ENCODE data around the gene ALG3. TPM values are rescaled to one million over a fixed set of nuclear protein-coding genes. Genes with fewer than 3 reads are reported as not detected.

The ALG3 gene
- total and polyA plus RNA-seq, 2 of the 4 experiments (the other 2 are of a cell fraction), result 19.5 to 52.6 TPM

DNA sequence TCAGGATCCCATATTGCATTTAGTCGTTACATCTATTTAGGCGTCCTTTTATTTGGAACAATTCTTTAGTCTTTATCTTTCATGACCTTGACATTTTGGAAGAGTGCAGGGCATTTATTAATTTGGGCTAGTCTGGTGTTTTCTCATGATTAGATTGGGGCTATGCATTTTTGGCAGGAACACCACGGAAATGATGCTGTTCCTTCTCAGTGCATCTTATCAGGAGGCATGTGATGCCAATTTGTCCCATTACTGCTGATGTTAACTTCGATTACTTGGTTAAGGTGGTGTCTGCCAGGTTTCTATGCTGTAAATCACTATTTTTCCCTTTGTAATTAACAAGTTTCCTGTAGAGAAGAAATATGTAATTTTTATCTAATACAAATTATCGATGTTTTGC, 37.5 kb downstream of the ALG3 start:
- in situ Hi-C loops (cut with MboI; ENCODE audit: low sequenced_read_pairs), result no loop called here
- no CpG with 5 or more reads among the region's 5 CpGs for WGBS, 2 experiments (ENCODE audit: extremely low coverage in 2 of 2, insufficient read length in 1 of 2)
- H3K79me1 ChIP-seq (ENCODE audit: low read depth in 1 of 2, low read length in 2 of 2), result no peaks in the 10 kb centered on the region

More for the DNA sequence above, 37.5 kb downstream of the ALG3 start:
- DNase-seq, result no peak
- Histone ChIP-seq H4K20me1 (ENCODE audit: insufficient read depth, low read length) (no peaks in the 10 kb centered on the region), H3K4me2 (ENCODE audit: low read depth, low read length) (no peak overlapping the region), H4K5ac (ENCODE audit: low read depth, low read length) (no peak overlapping the region), H2BK120ac (ENCODE audit: low read depth, low read length) (no peak overlapping the region), H2AFZ (replicated peaks; ENCODE audit: low read length, poor library complexity) (no peak overlapping the region), H4K8ac (ENCODE audit: low read depth in 2 of 2, low read length in 2 of 2) (no peak overlapping the region), H2AK9ac (replicated peaks; ENCODE audit: low read depth, low read length, poor library complexity) (no peak overlapping the region), H2BK15ac (ENCODE audit: low read depth, low read length) (no peak overlapping the region), H3K9ac (ENCODE audit: low read depth, low read length) (no peak overlapping the region), H2AK5ac (ENCODE audit: low read depth, low read length) (no peak overlapping the region), H2BK5ac (ENCODE audit: low read depth, low read length, poor library complexity, severe bottlenecking) (no peak overlapping the region), H3K56ac (ENCODE audit: extremely low read depth, insufficient read depth, low read length) (no peak overlapping the region), H3K4me1 (ENCODE audit: control insufficient read depth, insufficient read depth, low read length) (no peaks in the 10 kb centered on the region), H3K4ac (ENCODE audit: low read depth, low read length) (no peak overlapping the region), H3K9me3 (ENCODE audit: control insufficient read depth, insufficient read depth, low read length) (no peaks in the 10 kb centered on the region), H3K9me1 (ENCODE audit: insufficient read depth, low read length) (no peaks in the 10 kb centered on the region), H3K27me3 (ENCODE audit: control insufficient read depth, insufficient read depth, low read length) (peaks cover 14% of the 10 kb centered on the region), H3K18ac (ENCODE audit: low read depth, low read length) (no peak overlapping the region), H4K91ac (ENCODE audit: insufficient read depth, low read depth, low read length) (no peak overlapping the region), H3K4me3 (ENCODE audit: insufficient read depth, low read depth, low read length) (no peak overlapping the region), H3K27ac (ENCODE audit: insufficient read depth, low read length) (no peak overlapping the region), H3K23ac (ENCODE audit: low read depth, low read length) (no peak overlapping the region), H3K36me3 (ENCODE audit: control insufficient read depth, insufficient read depth, low read length) (no peaks in the 10 kb centered on the region), H3K14ac (replicated peaks; ENCODE audit: low read depth, low read length) (no peak overlapping the region), H2BK20ac (ENCODE audit: low read depth, low read length) (no peak overlapping the region)
- CTCF ChIA-PET, result interaction anchor here (0.8 kb wide), 2 partner anchors 15 to 17 kb away, joined by 3 read pairs; no protein-coding TSS in a partner anchor
- POLR2A ChIA-PET (ENCODE audit: unreplicated experiment), result no interaction called here
- BruUV-seq (replicated peaks), result no TSS peak
- dilution Hi-C loops (cut with HindIII; ENCODE audit: low sequenced_read_pairs, unreplicated experiment), result no loop called here
- intact Hi-C loops (cut with micrococcal nuclease), result no loop called here
- ATAC-seq (ENCODE audit: low read depth), result no peak
- TF ChIP-seq, protein P1, sequence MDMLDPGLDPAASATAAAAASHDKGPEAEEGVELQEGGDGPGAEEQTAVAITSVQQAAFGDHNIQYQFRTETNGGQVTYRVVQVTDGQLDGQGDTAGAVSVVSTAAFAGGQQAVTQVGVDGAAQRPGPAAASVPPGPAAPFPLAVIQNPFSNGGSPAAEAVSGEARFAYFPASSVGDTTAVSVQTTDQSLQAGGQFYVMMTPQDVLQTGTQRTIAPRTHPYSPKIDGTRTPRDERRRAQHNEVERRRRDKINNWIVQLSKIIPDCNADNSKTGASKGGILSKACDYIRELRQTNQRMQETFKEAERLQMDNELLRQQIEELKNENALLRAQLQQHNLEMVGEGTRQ (IDR thresholded peaks at IDR 0.05; ENCODE audit: low read depth, low read length), result no peak
- no peak for TF ChIP-seq CEBPB (IDR thresholded peaks at IDR 0.05; ENCODE audit: low read depth, low read length)
- no peak for TF ChIP-seq MXI1 (IDR thresholded peaks at IDR 0.05; ENCODE audit: borderline replicate concordance, low read depth, low read length)
- TF ChIP-seq, protein P2, sequence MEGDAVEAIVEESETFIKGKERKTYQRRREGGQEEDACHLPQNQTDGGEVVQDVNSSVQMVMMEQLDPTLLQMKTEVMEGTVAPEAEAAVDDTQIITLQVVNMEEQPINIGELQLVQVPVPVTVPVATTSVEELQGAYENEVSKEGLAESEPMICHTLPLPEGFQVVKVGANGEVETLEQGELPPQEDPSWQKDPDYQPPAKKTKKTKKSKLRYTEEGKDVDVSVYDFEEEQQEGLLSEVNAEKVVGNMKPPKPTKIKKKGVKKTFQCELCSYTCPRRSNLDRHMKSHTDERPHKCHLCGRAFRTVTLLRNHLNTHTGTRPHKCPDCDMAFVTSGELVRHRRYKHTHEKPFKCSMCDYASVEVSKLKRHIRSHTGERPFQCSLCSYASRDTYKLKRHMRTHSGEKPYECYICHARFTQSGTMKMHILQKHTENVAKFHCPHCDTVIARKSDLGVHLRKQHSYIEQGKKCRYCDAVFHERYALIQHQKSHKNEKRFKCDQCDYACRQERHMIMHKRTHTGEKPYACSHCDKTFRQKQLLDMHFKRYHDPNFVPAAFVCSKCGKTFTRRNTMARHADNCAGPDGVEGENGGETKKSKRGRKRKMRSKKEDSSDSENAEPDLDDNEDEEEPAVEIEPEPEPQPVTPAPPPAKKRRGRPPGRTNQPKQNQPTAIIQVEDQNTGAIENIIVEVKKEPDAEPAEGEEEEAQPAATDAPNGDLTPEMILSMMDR (conservative IDR thresholded peaks at IDR 0.05; ENCODE audit: low read depth, low read length), result no peak
- TF ChIP-seq MAZ (IDR thresholded peaks at IDR 0.05; ENCODE audit: borderline replicate concordance, low read depth, low read length), result no peak
- TF ChIP-seq RAD21 (IDR thresholded peaks at IDR 0.05; ENCODE audit: low read length), result no peak
- TF ChIP-seq, protein P3, sequence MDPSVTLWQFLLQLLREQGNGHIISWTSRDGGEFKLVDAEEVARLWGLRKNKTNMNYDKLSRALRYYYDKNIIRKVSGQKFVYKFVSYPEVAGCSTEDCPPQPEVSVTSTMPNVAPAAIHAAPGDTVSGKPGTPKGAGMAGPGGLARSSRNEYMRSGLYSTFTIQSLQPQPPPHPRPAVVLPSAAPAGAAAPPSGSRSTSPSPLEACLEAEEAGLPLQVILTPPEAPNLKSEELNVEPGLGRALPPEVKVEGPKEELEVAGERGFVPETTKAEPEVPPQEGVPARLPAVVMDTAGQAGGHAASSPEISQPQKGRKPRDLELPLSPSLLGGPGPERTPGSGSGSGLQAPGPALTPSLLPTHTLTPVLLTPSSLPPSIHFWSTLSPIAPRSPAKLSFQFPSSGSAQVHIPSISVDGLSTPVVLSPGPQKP (IDR thresholded peaks at IDR 0.05; ENCODE audit: borderline replicate concordance, low read depth, low read length), result no peak
- TF ChIP-seq RCOR1 (IDR thresholded peaks at IDR 0.05; ENCODE audit: insufficient replicate concordance, low read length), result no peak
- no peak for TF ChIP-seq CHD1 (IDR thresholded peaks at IDR 0.05; ENCODE audit: low read depth, low read length)
- no peak for TF ChIP-seq POLR2A (IDR thresholded peaks at IDR 0.05; ENCODE audit: low read depth, low read length)
